NCI-H2107 (cell line): Measurements from ENCODE around the gene PDC.

ENCODE experiments used
- DNase-seq: peaks from one replicate; lab custom pipeline; 2025; lab: John Stamatoyannopoulos, UW

Gene PDC

GRCh38 chr1:186461014-186461413 is at the start of gene PDC:
Gene PDC, minus strand, starts transcription at chr1:186461114. Its CDS starts 11,655 bp downstream, at chr1:186449459.
- no peak for DNase-seq

GRCh38 chr1:186503190-186503589 is 42.3 kb upstream of the PDC start:
- no peak for DNase-seq

- no peak for DNase-seq
Observed at GRCh38 chr1:186502087-186502486, 41.2 kb upstream of the PDC start.

- no peak for DNase-seq
Observed at GRCh38 chr1:186500804-186501203, 39.9 kb upstream of the PDC start.

GRCh38 chr1:186499571-186499970 is 38.7 kb upstream of the PDC start:
- no peak for DNase-seq

- no peak for DNase-seq
Observed at GRCh38 chr1:186498695-186499389, 37.9 kb upstream of the PDC start.

GRCh38 chr1:186498071-186498470 is 37.2 kb upstream of the PDC start:
- no peak for DNase-seq

- no peak for DNase-seq
Observed at GRCh38 chr1:186497651-186498050, 36.7 kb upstream of the PDC start.

- DNase-seq = no peak
Observed at GRCh38 chr1:186496171-186496851, 35.4 kb upstream of the PDC start.

- no peak for DNase-seq
Observed at GRCh38 chr1:186494832-186495271, 33.9 kb upstream of the PDC start.

- no peak for DNase-seq
Observed at GRCh38 chr1:186492531-186493291, 31.8 kb upstream of the PDC start.

- DNase-seq = no peak
Observed at GRCh38 chr1:186491336-186491735, 30.4 kb upstream of the PDC start.

- DNase-seq = no peak
Observed at GRCh38 chr1:186487163-186487562, 26.2 kb upstream of the PDC start.

- DNase-seq = no peak
Observed at GRCh38 chr1:186486061-186486460, 25.1 kb upstream of the PDC start.

GRCh38 chr1:186483561-186483960 is 22.6 kb upstream of the PDC start:
- no peak for DNase-seq

GRCh38 chr1:186482661-186483255 is 21.8 kb upstream of the PDC start:
- peak; percentile 25 for DNase-seq

- no peak for DNase-seq
Observed at GRCh38 chr1:186481303-186481888, 20.5 kb upstream of the PDC start.

GRCh38 chr1:186479162-186479561 is 18.2 kb upstream of the PDC start:
- no peak for DNase-seq

- DNase-seq = no peak
Observed at GRCh38 chr1:186476264-186477040, 15.5 kb upstream of the PDC start.

- no peak for DNase-seq
Observed at GRCh38 chr1:186474208-186474607, 13.3 kb upstream of the PDC start.

- no peak for DNase-seq
Observed at GRCh38 chr1:186473047-186473446, 12.1 kb upstream of the PDC start.
